Large intestine (tissue), 3 donors: ENCODE measurements around the gene TGM1. TPM values are rescaled to one million over a fixed set of nuclear protein-coding genes. Genes with fewer than 3 reads are reported as not detected.

Experiments used
- DNase-seq, 2 donors: peaks; one replicate each; pipeline versions ENCODE4 v3.0.0 to v3.0.0-alpha.2; 2013
- H3K27ac ChIP-seq: one replicate; pipeline ENCODE4 v1.5.1; 2013; ENCODE audit warnings: low read length
- H3K27me3 ChIP-seq: 2 replicates; pipeline ENCODE4 v1.6.1; 2013; ENCODE audit warnings: low read length; ENCODE audit not compliant: control insufficient read depth, insufficient read depth
- H3K36me3 ChIP-seq: 2 replicates; pipeline ENCODE4 v1.6.1; 2013; ENCODE audit warnings: low read length; ENCODE audit not compliant: control insufficient read depth, insufficient read depth
- H3K4me1 ChIP-seq: one replicate; pipeline ENCODE4 v1.6.1; 2013; ENCODE audit warnings: low read length; ENCODE audit not compliant: control insufficient read depth, insufficient read depth
- H3K4me3 ChIP-seq: one replicate; pipeline ENCODE4 v1.5.1; 2013; ENCODE audit warnings: low read length
- H3K9me3 ChIP-seq: one replicate; pipeline ENCODE4 v1.6.1; 2013; ENCODE audit warnings: mild to moderate bottlenecking, low read depth, low read length, moderate library complexity; ENCODE audit not compliant: control insufficient read depth
- WGBS: methylation state at CpG from one replicate; pipeline ENCODE4 v1.1.5; 2013; ENCODE audit warnings: low lambda C conversion rate; ENCODE audit not compliant: insufficient coverage; 5-methylcytosine and 5-hydroxymethylcytosine counted together
- polyA plus RNA-seq: library from polyadenylated mRNA; unstranded; fragments of 120-200 nt; gene quantifications from one replicate; pipeline ENCODE4 v1.2.1, GENCODE V29; 2013

TGM1 gene
- polyA plus RNA-seq, 1 donor = 8.6 TPM

DNA sequence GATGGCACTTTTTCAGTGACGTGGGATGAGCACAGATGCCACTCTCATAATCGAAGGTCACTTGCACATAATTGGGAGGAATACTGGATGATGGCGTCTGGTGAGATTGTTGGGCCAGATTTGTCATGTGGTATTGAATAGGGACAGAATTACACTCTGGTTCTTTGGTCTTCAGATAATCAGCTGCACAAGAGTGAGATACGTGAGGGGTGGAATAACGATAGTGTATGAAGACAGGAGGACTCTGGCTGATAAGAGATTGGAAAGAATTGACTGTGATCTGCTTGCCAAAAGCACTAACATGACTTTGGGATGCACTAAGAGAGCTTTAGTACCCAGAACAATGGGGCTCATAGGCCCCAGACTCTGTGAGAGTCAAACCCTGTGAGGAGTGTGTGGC is 15.4 kb upstream of the TGM1 start:
- Histone ChIP-seq H3K27ac (no peak overlapping the region), H3K36me3 (no peaks in the 10 kb centered on the region), H3K27me3 (no peaks in the 10 kb centered on the region), H3K4me3 (no peak overlapping the region), H3K4me1 (no peaks in the 10 kb centered on the region), H3K9me3 (no peaks in the 10 kb centered on the region)
- 94% methylated on average over 2 of the region's 5 CpGs for WGBS
- no peak for DNase-seq

DNA sequence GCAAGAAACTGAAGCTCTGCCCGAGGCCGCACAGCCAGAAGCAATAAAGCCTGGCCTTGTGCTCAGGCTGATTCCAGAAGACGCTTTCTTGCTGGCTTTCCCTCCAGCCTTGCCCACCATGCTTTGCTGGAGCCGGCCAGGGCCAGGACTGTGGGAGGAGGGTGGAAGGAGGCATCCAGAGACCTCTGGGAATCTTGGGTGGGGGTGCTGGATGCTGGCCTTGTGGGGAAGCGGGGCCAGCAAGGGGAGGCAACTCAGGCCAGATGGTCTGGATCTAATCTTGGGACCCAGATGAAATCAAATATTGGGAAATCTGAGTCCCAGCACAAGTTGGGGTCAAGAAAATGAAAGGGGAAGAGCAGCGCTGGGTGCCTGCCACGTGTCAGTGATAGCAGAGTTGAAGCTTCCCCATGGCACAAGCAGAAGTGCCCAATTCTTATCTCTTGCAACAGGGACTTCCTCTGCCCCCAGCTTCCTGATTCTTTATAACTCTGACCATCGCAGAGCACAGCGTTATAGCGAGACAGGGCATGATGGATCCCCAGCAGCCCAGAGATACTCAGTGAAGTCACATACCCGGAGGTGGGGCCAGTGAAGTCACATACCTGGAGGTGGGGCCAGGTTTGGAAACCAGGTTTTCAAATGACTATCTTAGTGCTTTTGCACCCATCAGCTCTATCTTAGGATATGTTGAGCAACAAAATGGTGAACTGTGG is 14.8 kb upstream of the TGM1 start:
- no peak for DNase-seq
- no peak overlapping the region for H3K27ac ChIP-seq
- no peaks in the 10 kb centered on the region for H3K36me3 ChIP-seq
- no peaks in the 10 kb centered on the region for H3K9me3 ChIP-seq
- H3K27me3 ChIP-seq = no peaks in the 10 kb centered on the region
- no peak overlapping the region for H3K4me3 ChIP-seq
- no peaks in the 10 kb centered on the region for H3K4me1 ChIP-seq
- no CpG with 5 or more reads among the region's 11 CpGs for WGBS

DNA sequence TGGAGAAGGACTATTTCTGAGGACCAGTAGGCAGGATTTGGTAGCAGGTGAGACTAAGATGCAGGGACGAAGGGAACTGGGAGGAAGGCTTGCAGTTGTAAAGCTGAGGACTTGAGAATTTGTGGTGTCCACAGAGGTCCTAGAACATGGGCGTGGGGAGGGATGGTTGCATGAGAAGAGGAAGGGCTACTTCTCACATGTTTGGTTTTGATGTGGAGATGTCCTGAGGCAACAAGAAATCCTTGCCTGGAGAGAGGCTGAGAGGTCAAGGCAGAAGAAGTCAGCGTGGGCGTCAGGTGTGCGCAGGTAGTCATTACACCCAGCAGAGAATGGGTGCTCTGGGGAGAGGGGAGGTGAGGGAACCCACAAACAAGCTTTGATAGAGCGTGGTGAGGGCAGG is 14.1 kb upstream of the TGM1 start:
- H3K27me3 ChIP-seq = no peaks in the 10 kb centered on the region
- no CpG with 5 or more reads among the region's 6 CpGs for WGBS
- H3K36me3 ChIP-seq = no peaks in the 10 kb centered on the region
- no peaks in the 10 kb centered on the region for H3K9me3 ChIP-seq
- H3K4me1 ChIP-seq = peaks cover under 1% of the 10 kb centered on the region
- H3K4me3 ChIP-seq = no peak overlapping the region
- H3K27ac ChIP-seq = no peak overlapping the region
- DNase-seq = no peak

DNA sequence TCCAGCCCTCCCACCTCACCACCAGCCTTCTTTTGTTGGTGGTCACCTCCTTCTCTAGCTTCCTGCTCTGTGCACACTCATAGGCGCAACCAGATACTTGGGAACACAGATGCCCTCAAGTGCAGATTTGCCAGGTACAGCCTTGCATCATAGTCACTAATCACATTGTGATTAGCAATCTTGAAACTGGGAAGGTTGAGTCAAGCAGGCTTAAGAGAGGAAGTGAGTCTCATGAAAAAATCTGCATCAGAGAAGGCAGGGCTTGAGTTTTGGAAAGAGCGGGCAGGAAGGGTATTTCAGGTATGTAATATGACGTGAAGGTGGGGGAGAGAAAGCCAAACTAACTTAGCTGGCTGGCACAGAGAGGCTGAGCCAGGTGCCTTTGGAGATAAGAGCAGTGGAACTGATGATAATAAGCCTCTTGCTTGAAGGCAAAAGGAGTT is 11.1 kb upstream of the TGM1 start:
- H3K27ac ChIP-seq = no peak overlapping the region
- 76% methylated on average over 2 of the region's 3 CpGs for WGBS
- DNase-seq = no peak

DNA sequence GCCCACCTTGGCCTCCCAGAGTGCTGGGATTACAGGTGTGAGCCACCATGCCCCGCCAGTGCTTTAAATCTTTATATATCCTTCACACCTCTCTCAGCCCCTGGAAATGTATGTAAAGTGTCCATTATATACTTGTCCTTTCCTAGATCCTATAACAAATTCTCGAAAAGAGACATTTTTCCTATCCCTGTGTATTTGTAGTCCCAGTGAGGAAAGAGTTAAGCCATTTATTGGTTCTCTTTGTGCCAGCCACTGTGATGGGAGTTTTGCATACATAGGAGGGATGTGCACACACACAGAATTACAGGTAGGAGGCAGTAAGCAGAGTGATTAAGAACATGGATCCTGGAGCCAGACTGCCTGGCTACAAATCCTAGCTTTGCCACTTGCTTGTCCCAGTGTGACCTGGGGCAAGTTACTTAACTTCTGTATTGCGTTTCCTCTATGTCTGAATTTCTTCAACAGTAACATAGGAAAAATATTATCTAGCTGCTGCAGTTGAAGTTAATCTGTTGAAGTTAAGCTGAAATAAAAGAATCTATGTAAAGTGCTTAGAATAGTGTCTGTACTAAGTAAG is 10.5 kb upstream of the TGM1 start:
- no peak overlapping the region for H3K4me3 ChIP-seq
- H3K4me1 ChIP-seq = peaks cover 9% of the 10 kb centered on the region
- WGBS = no CpG with 5 or more reads among the region's 3 CpGs
- no peaks in the 10 kb centered on the region for H3K9me3 ChIP-seq
- no peak overlapping the region for H3K27ac ChIP-seq
- H3K27me3 ChIP-seq = no peaks in the 10 kb centered on the region
- no peak for DNase-seq
- peaks cover 13% of the 10 kb centered on the region for H3K36me3 ChIP-seq

More for the DNA sequence above, 11.1 kb upstream of the TGM1 start:
- H3K36me3 ChIP-seq = peaks cover 7% of the 10 kb centered on the region
- H3K9me3 ChIP-seq = no peaks in the 10 kb centered on the region
- H3K4me3 ChIP-seq = no peak overlapping the region
- no peaks in the 10 kb centered on the region for H3K27me3 ChIP-seq
- peaks cover 9% of the 10 kb centered on the region for H3K4me1 ChIP-seq

DNA sequence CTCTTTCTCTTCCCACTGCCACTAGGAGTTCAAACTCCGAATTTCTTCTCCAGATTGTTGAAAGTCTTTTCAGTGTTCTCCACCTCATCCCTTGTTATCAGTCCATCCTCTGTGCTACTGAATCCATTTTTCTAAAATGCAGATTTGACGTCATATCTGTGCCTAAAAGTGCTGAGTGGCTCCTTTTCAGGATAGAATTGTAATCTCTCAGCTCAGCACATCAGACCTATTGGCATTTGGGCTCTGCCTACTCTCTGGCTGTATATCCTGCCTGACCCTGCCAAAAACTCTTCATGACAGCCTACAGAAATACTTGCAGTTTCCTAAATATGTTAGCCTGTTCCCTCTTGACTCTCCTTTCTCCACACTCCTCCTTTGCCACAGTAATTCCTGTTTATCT is 9.5 kb upstream of the TGM1 start:
- no peak overlapping the region for H3K27ac ChIP-seq
- no CpG with 5 or more reads among the region's 2 CpGs for WGBS
- H3K4me1 ChIP-seq = peaks cover 9% of the 10 kb centered on the region
- no peaks in the 10 kb centered on the region for H3K9me3 ChIP-seq
- no peaks in the 10 kb centered on the region for H3K27me3 ChIP-seq
- H3K4me3 ChIP-seq = no peak overlapping the region
- peaks cover 22% of the 10 kb centered on the region for H3K36me3 ChIP-seq
- DNase-seq = no peak

DNA sequence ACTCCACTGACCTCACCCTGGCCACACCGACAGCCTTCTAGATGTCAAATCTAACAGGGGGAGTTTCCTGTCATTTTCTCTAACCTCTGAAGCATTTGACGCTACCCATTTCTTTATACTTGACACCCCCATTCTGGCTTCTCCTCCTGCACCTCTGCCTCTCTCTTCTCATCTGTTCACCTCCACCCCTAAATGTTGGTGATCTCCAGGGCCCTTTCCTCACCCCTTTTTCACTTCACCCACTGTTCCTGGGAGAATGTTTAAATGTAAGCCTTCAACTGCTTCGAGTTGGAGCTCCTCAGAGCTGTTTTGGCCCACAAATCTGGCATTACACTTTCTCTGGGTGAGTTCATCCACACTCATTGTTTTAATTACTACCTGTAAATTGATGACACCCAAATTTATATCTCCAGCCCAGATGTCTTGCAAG is 8.9 kb upstream of the TGM1 start:
- peaks cover 28% of the 10 kb centered on the region for H3K36me3 ChIP-seq
- no peaks in the 10 kb centered on the region for H3K27me3 ChIP-seq
- no peak for DNase-seq
- H3K4me3 ChIP-seq = peak overlapping the region; percentile 65
- peaks cover 9% of the 10 kb centered on the region for H3K4me1 ChIP-seq
- H3K27ac ChIP-seq = peak overlapping the region; percentile 29
- WGBS = 0% methylated on average over 1 of the region's 3 CpGs
- H3K9me3 ChIP-seq = no peaks in the 10 kb centered on the region

DNA sequence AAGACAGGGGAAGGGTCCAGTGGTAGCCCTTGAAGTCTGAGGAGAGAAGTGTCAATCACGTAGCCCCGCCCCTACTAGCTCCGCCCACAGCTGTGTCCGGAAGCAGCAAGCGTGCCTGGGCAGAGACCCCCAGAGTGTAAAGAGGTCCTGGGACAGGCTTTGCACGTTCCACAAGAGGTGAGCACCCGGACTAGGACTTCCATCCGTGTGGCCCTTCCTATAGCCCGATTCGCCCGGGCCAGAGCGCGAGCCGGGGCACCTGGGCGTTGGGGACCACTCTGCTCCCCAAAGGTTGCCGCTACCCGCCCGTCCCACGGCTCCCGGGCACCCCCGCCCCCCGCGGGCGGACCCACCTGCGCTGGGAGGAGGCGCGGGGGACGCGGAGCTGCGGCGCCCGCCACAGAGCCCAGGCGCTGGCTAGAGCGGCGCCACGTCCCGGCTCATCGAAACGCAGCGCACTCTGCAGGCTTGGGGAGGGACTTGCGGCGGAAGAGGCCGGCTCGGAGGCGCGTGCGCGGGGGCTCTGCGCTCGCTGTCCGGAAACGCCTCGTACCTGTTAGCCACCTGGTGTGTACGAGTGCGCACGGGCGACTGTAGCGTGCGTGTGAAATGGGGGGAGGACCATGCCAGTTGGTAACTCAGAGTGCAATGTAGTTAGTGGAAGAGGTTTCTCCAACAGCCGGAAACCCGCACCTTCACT is 8.3 kb upstream of the TGM1 start, which contains the start of gene RABGGTA:
Gene RABGGTA, minus strand, starts transcription at position 464 of the 700 bp plus-strand sequence. CDS start 482 bp downstream, outside the sequence.
- WGBS = no CpG with 5 or more reads among the region's 61 CpGs
- no peaks in the 10 kb centered on the region for H3K27me3 ChIP-seq
- H3K27ac ChIP-seq = peak within 1 kb of the TSS; percentile 81
- H3K4me1 ChIP-seq = peaks cover 9% of the 10 kb centered on the region
- peaks cover 33% of the 10 kb centered on the region for H3K36me3 ChIP-seq
- peak; percentile 95 for DNase-seq
- H3K9me3 ChIP-seq = no peaks in the 10 kb centered on the region
- H3K4me3 ChIP-seq = peak within 1 kb of the TSS; percentile 65

DNA sequence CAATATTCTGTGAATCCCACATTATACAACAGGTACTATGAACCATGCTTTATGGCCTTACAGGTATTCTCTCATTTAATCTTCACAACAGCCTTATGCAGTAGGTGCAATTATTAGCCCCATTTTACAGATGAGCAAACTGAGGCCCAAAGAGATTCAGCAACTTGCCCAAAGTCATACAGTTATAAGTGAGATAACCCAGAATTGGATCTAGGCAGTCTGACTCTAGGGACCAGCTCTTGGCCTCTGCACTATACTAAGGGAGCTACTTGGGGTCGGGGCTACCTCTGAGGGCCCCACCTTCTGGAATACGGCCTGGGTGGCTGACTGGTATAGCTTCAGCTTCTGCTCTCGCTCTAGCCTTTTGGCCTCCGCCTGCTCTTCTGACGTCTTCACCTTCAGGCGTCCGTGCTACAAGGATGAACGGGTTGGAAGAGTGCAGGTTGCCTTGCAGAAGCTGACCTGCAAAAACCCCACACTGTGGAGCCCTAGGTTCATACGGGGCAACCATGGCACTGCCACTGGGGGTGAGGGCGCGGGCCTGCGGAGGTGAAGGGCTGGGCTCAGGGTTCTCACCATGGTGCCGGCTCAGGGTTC is 7.7 kb upstream of the TGM1 start:
- H3K4me3 ChIP-seq = peak overlapping the region; percentile 65
- no CpG with 5 or more reads among the region's 13 CpGs for WGBS

DNA sequence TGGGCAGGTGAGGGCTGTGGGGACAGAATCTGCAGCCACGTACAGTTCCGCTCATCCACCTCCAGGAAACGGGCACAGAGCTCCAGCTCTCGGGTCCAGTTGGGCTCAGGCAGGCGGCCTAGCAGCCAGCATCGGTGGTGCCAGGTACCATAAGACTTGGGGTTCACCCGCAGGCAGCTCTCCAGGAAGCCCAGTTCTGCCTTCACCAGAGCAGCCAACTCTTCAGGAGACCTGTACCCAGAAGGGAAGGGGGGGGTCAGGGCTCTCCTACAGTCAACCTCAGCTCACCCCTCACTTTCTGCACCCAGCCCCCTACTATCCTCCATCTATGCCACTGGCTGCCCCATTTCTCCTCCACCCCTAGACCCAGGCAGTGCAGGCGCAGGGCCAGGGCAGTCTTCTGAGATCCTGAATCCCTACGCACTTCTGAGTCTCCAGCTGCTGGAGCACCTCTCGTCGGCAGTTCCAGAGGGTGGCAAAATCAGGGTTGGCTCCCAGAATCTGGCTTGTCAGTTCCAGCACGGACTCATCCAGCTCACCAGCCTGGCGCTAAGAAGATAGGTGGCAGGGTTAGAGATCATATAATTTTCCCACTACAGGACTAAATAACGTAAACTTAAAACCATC is 7.0 kb upstream of the TGM1 start:
- WGBS = 100% methylated on average over 1 of the region's 14 CpGs
- no peak overlapping the region for H3K4me3 ChIP-seq

More for the DNA sequence above, 7.7 kb upstream of the TGM1 start:
- Histone ChIP-seq H3K4me1 (peaks cover 9% of the 10 kb centered on the region), H3K36me3 (peaks cover 37% of the 10 kb centered on the region), H3K27me3 (no peaks in the 10 kb centered on the region), H3K27ac (peak overlapping the region; percentile 81), H3K9me3 (no peaks in the 10 kb centered on the region)
- DNase-seq = no peak

More for the DNA sequence above, 7.0 kb upstream of the TGM1 start:
- no peak for DNase-seq
- Histone ChIP-seq H3K9me3 (no peaks in the 10 kb centered on the region), H3K27ac (no peak overlapping the region), H3K27me3 (no peaks in the 10 kb centered on the region), H3K4me1 (peaks cover 9% of the 10 kb centered on the region), H3K36me3 (peaks cover 39% of the 10 kb centered on the region)
